Keratinocyte (primary cell): ENCODE measurements around the gene ANGPTL2.

Experiments used
- CTCF ChIP-seq, 3 experiments: IDR thresholded peaks in 1 of 3; conservative IDR thresholded peaks in 1 of 3; optimal IDR thresholded peaks in 1 of 3; 2 replicates in 2 of 3; 3 replicates in 1 of 3; pipeline versions ENCODE3 to v1.5.1; 2011; ENCODE audit warnings: low read length in 3 of 3, mild to moderate bottlenecking in 3 of 3, moderate library complexity in 2 of 3, control low read depth in 1 of 3, inconsistent platforms in 1 of 3; ENCODE audit not compliant: insufficient read depth in 2 of 3; ENCODE audit errors: extremely low read depth in 1 of 3
- EZH2 ChIP-seq: IDR thresholded peaks from one replicate; pipeline ENCODE4 v1.6.1; 2012; ENCODE audit warnings: inconsistent platforms, mild to moderate bottlenecking, low read length, moderate library complexity

GRCh38 chr9:127142291-127142690 is 19.9 kb upstream of the ANGPTL2 start:
- TF ChIP-seq CTCF (optimal IDR thresholded peaks at IDR 0.05 in 1 of 3, IDR thresholded peaks at IDR 0.05 in 1 of 3, conservative IDR thresholded peaks at IDR 0.05 in 1 of 3; ENCODE audit: extremely low read depth in 1 of 3, insufficient read depth in 2 of 3, low read length in 3 of 3) (no peak), EZH2 (no peak)
